GM21717 (cell line): ENCODE data around the gene OPALIN.

Experiments
- ATAC-seq: cut with Tn5 transposase; IDR thresholded peaks from one replicate; pipeline ENCODE4 v1.9.1; 2021; ENCODE audit warnings: mild to moderate bottlenecking, moderate library complexity; ENCODE audit not compliant: unreplicated experiment

The OPALIN gene, protein sequence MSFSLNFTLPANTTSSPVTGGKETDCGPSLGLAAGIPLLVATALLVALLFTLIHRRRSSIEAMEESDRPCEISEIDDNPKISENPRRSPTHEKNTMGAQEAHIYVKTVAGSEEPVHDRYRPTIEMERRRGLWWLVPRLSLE

GRCh38 chr10:96358851-96359540 is at the start of gene OPALIN:
TSS of gene OPALIN (minus strand) at chr10:96359002. CDS start at chr10:96358896, 106 bp downstream.
- no peak for ATAC-seq

DNA sequence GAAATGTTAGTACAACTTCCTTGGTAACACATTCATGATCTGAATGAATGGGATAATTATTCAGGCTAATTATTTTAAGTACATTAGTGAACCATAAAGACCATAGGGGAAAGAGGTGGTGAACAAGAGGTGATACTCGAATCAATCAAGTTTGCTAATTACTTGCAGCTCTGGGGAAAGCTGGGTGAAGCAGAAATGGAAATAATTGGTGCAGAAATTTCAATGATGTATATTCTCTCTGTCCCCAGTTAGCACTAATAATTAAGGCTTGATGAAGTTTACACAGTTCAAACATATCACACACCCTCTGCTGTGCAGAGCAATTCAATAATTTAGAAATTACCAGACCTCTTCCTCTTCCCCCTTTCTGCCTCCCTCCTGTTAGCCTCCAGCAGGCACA is 49.4 kb upstream of the OPALIN start:
- no peak for ATAC-seq

- no peak for ATAC-seq
Measured at GRCh38 chr10:96407560-96408069, 48.8 kb upstream of the OPALIN start.

GRCh38 chr10:96406091-96406490 is 47.3 kb upstream of the OPALIN start:
- no peak for ATAC-seq

DNA sequence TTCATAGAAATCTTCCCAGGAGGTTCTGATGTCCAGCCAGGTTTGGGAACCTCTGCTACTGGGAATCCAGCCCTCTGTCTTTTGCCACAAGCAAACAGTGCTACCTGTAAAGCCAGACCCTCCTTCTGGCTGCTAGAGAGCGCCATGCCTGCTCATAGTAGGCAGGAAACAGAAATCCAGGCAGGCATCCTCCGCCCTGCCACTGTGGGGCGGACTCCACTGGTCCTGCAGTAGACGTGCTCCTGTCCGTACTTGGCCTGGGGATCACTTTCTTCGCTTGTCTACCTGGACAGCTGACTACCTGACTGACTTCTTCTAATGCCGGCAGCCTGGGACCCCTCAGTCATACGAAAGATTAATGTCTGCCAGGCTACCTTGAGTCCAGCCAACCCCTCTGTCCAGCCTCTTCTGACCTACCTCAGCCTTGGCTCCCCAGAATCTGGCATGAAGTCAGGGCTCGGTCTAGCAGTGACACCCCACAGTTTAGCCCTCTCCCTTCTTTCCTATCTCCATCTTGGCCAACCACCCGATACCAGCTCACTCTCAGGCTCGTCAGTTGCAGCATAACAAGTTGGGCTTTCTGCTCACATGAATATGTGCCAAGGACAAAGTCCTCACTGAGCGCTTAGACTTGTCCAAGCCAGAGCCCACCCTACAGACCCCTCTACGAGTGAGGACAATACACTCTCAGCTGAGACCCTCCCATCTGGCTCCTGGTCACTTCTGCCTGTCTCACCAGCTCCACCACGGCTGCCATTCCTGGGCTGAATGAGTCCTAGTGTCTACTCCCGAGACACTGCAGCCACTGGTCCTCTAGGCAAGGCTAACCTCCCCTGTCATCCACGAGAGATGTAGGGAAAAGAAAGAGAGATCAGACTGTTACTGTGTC is 43.9 kb upstream of the OPALIN start:
- ATAC-seq, result no peak

- no peak for ATAC-seq
Measured at GRCh38 chr10:96401036-96401435, 42.2 kb upstream of the OPALIN start.

GRCh38 chr10:96400465-96400864 is 41.7 kb upstream of the OPALIN start:
- no peak for ATAC-seq

GRCh38 chr10:96397902-96398301 is 39.1 kb upstream of the OPALIN start:
- no peak for ATAC-seq

DNA sequence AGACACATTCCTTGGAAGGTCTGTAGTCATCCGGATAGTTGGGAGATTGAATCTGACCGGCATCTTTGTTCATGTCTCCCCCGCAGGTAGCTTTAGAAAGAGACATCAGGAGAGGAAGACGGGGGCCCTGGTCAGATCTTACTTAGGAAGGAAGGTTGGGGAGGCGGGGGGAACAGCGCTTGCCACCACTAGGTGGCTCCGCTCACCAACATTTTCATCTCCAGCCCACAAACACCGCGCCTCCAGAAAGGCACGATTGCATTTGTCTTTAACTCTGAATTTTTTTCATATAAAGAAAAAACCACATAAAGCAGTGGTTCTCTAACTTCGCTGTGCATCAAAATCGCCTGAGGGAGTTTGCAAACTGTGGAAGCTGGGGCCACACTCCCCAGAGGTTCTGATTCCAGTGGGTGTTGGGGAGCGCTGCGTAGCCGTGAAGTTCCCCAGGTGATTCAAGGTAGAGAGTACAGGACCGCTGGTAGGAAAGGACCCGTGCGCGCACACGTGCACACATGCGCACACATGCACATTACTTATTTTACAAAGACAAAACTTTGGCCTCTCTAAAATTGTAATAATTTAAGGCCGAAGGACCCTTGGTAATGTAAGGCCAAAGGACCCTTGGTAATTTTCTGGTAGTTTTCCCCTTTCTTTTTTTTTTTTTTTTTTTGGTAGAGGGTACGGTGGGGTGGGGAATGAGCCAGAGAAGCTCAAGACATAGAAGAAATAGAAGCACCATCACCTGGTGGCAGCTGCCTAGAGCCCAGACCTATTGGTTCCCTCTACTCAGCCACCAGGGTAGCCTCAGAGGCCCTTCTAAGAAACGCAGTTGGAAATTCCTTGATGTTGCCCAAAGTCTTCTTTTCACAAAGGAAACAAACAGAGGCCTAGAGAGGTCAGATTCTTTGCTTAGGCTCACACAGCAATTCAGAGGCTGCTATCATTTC is 37.4 kb upstream of the OPALIN start:
- ATAC-seq, result no peak

DNA sequence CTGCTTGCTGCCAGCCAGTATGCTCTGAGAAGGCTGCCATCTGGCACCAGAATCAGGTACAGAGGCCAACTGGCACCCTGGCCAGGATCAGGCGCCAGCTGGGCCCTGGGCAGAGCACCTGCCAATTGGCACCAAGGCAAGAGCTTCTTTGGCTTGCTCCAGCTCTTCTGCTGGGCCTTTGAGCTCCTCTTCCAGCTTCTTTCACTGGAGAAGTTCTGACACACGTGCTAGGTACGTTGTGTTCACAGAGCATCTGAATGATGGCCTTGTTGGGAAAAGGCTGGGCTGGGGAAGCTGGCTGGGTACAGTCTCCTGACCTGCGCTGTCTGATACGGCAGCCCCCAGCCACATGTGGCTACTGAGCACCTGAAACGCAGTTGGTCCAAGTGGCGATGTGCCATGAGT is 31.7 kb upstream of the OPALIN start:
- ATAC-seq, result no peak

GRCh38 chr10:96389785-96390184 is 31.0 kb upstream of the OPALIN start:
- no peak for ATAC-seq

GRCh38 chr10:96387601-96388000 is 28.8 kb upstream of the OPALIN start:
- no peak for ATAC-seq

DNA sequence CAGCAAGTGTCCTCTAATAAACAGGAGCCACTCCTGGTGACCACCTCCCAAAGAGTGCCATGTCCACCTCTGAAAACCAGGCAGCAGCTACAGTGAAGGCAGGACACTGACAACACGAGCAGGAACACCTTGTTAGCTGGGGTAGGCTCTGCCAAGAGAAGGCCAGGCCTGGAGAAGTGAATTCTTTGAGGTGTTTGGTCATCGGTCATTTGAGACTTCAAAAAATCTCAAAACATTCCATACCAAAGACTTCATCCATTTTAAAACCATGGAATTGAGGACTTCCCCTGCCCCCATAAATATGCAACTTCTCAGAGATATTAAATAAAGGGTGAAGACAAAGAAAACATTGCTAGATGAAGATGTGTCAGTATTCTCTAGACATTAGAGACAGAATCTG is 28.4 kb upstream of the OPALIN start:
- ATAC-seq, result no peak

DNA sequence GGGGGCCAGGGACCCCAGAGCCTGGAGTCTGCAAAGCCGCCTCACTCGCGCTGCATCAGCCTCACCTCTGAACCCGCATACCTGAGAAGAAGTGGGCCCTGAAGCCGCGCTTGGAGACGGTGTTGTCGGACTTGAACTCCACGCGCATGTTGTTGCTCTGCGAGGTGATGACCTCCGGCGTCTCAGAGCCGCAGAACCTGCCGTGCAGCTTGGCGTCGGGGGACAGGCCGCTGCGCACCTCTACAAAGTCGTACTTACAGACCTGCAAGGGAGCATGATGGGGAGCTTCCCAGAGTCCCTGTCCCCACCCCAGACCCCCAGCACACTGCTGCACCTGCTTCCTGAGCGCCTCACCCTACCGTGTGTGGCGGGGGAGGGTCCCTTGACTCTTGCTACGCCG is 25.7 kb upstream of the OPALIN start:
- ATAC-seq, result no peak

DNA sequence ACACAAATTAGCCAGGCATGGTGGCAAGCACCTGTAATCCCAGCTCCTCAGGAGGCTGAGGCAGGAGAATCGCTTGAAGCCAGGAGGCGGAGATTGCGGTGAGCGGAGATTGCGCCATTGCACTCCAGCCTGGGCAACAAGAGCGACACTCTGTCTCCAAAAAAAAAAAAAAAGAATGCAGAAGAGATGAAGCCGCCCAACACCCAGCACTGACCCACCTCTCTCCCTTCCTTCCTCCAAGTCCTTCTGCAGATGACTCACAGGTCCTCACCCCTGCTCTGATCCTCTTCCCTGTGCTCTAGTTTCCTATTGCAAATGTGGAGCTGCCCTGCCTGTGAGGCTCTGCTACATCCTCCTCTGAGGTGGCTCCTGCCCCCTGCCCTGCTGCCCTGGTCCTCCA is 22.0 kb upstream of the OPALIN start:
- no peak for ATAC-seq

- no peak for ATAC-seq
Measured at GRCh38 chr10:96379758-96380157, 21.0 kb upstream of the OPALIN start.

DNA sequence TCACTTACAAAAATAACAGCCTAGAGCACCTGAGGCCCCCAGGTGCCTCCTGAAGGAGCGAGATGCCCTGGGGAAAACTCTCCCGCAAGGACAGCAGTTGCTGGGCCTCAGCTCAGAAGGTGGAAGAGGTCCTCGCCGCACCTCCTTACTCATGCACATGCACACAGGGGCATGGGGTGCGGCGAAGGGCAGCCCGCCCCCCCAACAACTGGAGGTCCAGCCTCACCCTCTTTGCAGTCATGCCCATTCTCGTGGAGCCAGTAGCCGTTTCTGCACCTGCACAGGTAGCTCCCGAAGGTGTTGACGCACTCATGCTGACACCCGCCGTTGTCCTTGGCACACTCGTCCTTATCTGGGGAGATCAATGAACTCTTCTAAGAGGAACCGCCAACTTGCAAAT is 19.9 kb upstream of the OPALIN start:
- ATAC-seq, result no peak

DNA sequence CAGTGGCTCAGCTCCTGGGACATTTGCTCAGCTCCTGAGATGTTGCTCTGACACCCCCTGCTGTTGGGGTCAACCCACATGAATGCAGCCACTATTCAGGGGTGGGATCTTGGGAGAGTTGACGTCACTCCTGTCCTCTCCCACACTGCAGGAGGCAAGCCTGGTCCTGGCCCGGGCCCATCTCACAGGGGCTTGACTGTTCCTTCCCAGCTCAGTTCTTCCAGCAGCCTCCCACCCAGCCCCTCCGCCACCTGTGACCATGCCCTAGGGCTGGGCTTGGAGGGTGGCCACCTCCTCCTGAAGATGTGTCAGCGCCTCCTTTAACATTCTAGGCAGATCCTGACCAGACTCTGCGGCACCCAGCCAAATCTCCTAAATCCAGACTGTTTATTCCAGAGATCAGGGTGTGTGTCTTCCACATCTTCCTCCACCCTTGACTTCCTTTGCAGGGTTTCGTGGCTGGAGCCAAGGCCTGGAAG is 19.1 kb upstream of the OPALIN start:
- ATAC-seq, result no peak

DNA sequence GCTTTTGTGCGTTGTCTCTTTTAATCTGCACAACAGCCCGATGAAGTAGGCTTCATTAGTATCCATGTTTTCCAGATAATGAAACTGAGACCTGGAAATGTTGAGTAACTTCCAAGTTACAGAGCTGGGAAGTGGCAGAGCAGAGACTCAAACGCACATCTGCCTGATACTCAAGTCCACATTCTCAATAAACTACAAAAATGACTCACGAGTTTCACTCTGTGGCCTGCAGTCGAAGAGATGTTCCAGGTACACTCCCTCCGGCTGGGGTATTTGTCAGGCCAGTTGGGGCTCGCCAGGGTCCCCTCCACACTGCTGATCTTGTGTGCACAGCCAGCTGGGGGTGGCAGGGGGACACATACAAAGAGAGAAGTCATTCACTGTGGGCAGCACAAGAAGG is 17.7 kb upstream of the OPALIN start:
- no peak for ATAC-seq

DNA sequence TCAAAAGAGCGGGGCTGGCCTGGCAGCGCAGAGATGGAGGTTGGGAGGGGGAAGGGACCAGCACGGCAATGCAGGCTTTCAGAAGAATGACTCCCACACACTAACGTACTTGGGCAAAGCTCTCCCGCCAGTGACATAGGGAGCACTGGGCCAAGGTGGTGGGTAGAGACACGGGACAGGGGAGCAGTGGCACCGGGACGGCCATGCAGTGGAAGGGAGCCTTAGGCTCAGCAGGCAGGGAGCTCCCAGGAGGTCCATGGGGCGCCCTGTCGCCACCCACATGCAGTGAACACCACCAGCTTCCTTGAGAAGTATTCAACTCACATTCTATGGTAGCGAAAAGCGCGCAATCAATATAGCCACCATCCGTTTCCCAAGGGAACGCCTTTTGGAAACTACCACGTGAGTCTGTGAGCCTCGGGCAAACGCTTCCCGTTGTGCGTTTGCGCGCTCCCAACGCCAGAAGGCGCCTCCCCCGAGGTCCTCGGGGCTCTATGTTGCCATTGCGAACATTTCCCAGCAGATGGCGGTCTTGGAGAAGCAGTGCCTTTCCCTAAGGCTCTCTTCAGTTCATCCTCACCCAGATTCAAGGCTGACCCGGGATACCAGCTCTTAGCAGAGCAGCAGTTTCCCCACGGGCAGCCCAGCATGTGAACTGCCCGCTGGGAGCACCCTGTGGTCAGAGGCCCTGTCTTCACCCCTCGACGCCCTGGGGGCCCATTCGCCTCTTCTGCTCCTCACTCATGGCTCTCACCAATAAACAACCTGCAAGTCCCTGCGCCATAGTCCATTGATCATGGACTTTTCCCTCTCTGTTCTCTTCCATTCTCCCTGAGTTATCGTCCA is 16.4 kb upstream of the OPALIN start:
- ATAC-seq, result peak; percentile 70
